ENCODE data around the gene PSAP. TPM values are rescaled to one million over a fixed set of nuclear protein-coding genes. Genes with fewer than 3 reads are reported as not detected.

PSAP gene
- total RNA-seq, 2 donors from 2014 or later: 517 to 807 TPM

- intact Hi-C loops (cut with DNase I, micrococcal nuclease): no loop called here
- no peak for ATAC-seq
- DNase-seq: no peak
These were observed 70.9 kb downstream of the PSAP start for GRCh38 chr10:71780156-71780555.

GRCh38 chr10:71779641-71780040 lies 71.4 kb downstream of the PSAP start:
- ATAC-seq: no peak
- intact Hi-C loops (cut with DNase I, micrococcal nuclease): loop anchor here in 1 of 2 donors (10.0 kb wide), 1 partner anchor 65 kb away; the partner anchor contains the start of gene C10orf105
- no peak for DNase-seq

GRCh38 chr10:71778071-71778825 lies 72.8 kb downstream of the PSAP start:
- DNase-seq (no peak), ATAC-seq (no peak)
- intact Hi-C loops (cut with DNase I, micrococcal nuclease): loop anchor here in 1 of 2 donors (10.0 kb wide), 1 partner anchor 63 kb away; the partner anchor contains the start of gene C10orf105

GRCh38 chr10:71777213-71777985 lies 73.7 kb downstream of the PSAP start:
- intact Hi-C loops (cut with DNase I, micrococcal nuclease): loop anchor here in 1 of 2 donors (10.0 kb wide), 1 partner anchor 63 kb away; the partner anchor contains the start of gene C10orf105
- ATAC-seq (no peak), DNase-seq (no peak)

GRCh38 chr10:71776481-71776925 lies 74.5 kb downstream of the PSAP start:
- ATAC-seq (peak; percentile 25), DNase-seq (no peak)
- intact Hi-C loops (cut with DNase I, micrococcal nuclease): loop anchor here in 1 of 2 donors (10.0 kb wide), 1 partner anchor 62 kb away; the partner anchor contains the start of gene C10orf105

- ATAC-seq (no peak), DNase-seq (no peak)
- intact Hi-C loops (cut with DNase I, micrococcal nuclease): loop anchor here in 1 of 2 donors (10.0 kb wide), 1 partner anchor 60 kb away; the partner anchor contains the start of gene C10orf105
These were observed 75.9 kb downstream of the PSAP start for GRCh38 chr10:71774916-71775702.

GRCh38 chr10:71773221-71773971 lies 77.7 kb downstream of the PSAP start, which contains the start of gene VSIR:
VSIR (minus strand) TSS chr10:71773520; CDS start chr10:71773439, 81 bp downstream.
- intact Hi-C loops (cut with DNase I, micrococcal nuclease): loop anchor here in 1 of 2 donors (10.0 kb wide), 1 partner anchor 59 kb away; the partner anchor contains the start of gene C10orf105
- ATAC-seq (peak; percentile 85), DNase-seq (peak; percentile 83 to 91)

GRCh38 chr10:71772832-71773220 lies 78.2 kb downstream of the PSAP start:
- intact Hi-C loops (cut with DNase I, micrococcal nuclease): loop anchor here in 1 of 2 donors (10.0 kb wide), 1 partner anchor 58 kb away; the partner anchor contains the start of gene C10orf105
- DNase-seq (no peak), ATAC-seq (peak; percentile 27)

- intact Hi-C loops (cut with DNase I, micrococcal nuclease): loop anchor here in 1 of 2 donors (10.0 kb wide), 1 partner anchor 57 kb away; the partner anchor contains the start of gene C10orf105
- peak; percentile 50 to 80 for DNase-seq
- ATAC-seq: no peak
These were observed 79.0 kb downstream of the PSAP start for GRCh38 chr10:71771821-71772617.

- ATAC-seq: no peak
- intact Hi-C loops (cut with DNase I, micrococcal nuclease): loop anchor here in 1 of 2 donors (10.0 kb wide), 1 partner anchor 56 kb away; the partner anchor contains the start of gene C10orf105
- DNase-seq: no peak
These were observed 79.8 kb downstream of the PSAP start for GRCh38 chr10:71771204-71771603.

GRCh38 chr10:71770789-71771188 lies 80.3 kb downstream of the PSAP start:
- DNase-seq (no peak), ATAC-seq (no peak)
- intact Hi-C loops (cut with DNase I, micrococcal nuclease): loop anchor here in 1 of 2 donors (10.0 kb wide), 1 partner anchor 56 kb away; the partner anchor contains the start of gene C10orf105

GRCh38 chr10:71770255-71770654 lies 80.8 kb downstream of the PSAP start:
- intact Hi-C loops (cut with DNase I, micrococcal nuclease): loop anchor here in 1 of 2 donors (10.0 kb wide), 1 partner anchor 55 kb away; the partner anchor contains the start of gene C10orf105
- DNase-seq: no peak
- no peak for ATAC-seq

GRCh38 chr10:71769279-71769823 lies 81.7 kb downstream of the PSAP start:
- no peak for ATAC-seq
- DNase-seq: no peak
- intact Hi-C loops (cut with DNase I, micrococcal nuclease): no loop called here

- ATAC-seq (peak; percentile 38), DNase-seq (no peak)
- intact Hi-C loops (cut with DNase I, micrococcal nuclease): no loop called here
These were observed 83.5 kb downstream of the PSAP start for GRCh38 chr10:71767420-71768035.

GRCh38 chr10:71766717-71767419 lies 84.2 kb downstream of the PSAP start:
- intact Hi-C loops (cut with DNase I, micrococcal nuclease): no loop called here
- ATAC-seq (peak; percentile 87), DNase-seq (peak; percentile 92 to 98)

Data from left colon (tissue), 2 donors.